ENCODE data around the gene NUP98. TPM values are rescaled to one million over a fixed set of nuclear protein-coding genes. Genes with fewer than 3 reads are reported as not detected.
"Not testable (repeated sequence)": the region's sequence is repeated elsewhere in the genome, so short reads cannot be mapped to it uniquely, and the experiment has no call there.

The NUP98 gene
- polyA plus RNA-seq, 3 donors: 19.6 to 76.2 (median 28.5) TPM

DNA sequence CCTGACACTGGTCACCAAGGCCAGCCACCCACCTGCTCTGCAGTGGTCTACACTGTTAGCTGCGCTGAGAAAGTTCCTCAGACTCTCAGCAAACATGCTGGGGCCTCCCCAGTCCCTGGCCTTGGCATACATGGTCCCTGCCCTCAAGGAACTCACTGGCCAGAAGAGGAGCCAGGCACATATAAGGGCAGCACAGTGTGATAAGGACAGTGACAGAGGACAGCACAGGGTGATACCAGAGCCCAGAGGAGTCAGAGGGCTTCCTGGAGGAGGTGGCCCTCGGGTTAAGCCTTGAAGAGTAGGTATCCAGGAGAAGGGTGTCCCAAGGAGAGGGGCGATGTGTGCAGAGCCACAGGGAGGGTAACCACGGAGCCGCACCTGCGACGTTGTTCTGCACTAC is 151.8 kb downstream of the NUP98 start:
- H3K4me3 ChIP-seq (replicated peaks in 1 of 3; ENCODE audit: low read depth in 2 of 3, low read length in 3 of 3): no peak overlapping the region
- intact Hi-C loops (cut with micrococcal nuclease): no loop called here
- H3K9me3 Mint-ChIP-seq: peaks cover 0 to 20% (median 10%) of the 10 kb centered on the region in 7 donors
- peaks cover 13% of the 10 kb centered on the region for H3K4me1 Mint-ChIP-seq
- peaks cover 10 to 14% of the 10 kb centered on the region in 2 donors for H3K4me1 ChIP-seq (ENCODE audit: control insufficient read depth in 1 of 2, insufficient read depth in 2 of 2, low read length in 2 of 2)
- H2AFZ ChIP-seq (ENCODE audit: insufficient read depth, low read depth, low read length, poor library complexity, severe bottlenecking): no peak overlapping the region
- no peak overlapping the region for H3K27ac ChIP-seq (ENCODE audit: low read depth in 1 of 2, low read length in 2 of 2)
- H3K27ac Mint-ChIP-seq: no peak overlapping the region
- TF ChIP-seq, protein P1, sequence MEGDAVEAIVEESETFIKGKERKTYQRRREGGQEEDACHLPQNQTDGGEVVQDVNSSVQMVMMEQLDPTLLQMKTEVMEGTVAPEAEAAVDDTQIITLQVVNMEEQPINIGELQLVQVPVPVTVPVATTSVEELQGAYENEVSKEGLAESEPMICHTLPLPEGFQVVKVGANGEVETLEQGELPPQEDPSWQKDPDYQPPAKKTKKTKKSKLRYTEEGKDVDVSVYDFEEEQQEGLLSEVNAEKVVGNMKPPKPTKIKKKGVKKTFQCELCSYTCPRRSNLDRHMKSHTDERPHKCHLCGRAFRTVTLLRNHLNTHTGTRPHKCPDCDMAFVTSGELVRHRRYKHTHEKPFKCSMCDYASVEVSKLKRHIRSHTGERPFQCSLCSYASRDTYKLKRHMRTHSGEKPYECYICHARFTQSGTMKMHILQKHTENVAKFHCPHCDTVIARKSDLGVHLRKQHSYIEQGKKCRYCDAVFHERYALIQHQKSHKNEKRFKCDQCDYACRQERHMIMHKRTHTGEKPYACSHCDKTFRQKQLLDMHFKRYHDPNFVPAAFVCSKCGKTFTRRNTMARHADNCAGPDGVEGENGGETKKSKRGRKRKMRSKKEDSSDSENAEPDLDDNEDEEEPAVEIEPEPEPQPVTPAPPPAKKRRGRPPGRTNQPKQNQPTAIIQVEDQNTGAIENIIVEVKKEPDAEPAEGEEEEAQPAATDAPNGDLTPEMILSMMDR (IDR thresholded peaks at IDR 0.05): no peak
- no peak for DNase-seq
- no peaks in the 10 kb centered on the region for H3K36me3 Mint-ChIP-seq
- H3K4me3 Mint-ChIP-seq: no peak overlapping the region
- peaks cover 10 to 28% of the 10 kb centered on the region in 2 donors for H3K27me3 ChIP-seq (ENCODE audit: control insufficient read depth in 2 of 2, insufficient read depth in 2 of 2, low read length in 2 of 2)
- H3K9ac ChIP-seq (ENCODE audit: insufficient read depth, low read length, poor library complexity, severe bottlenecking): no peak overlapping the region
- H3K9me3 ChIP-seq (replicated peaks in 1 of 2; ENCODE audit: control insufficient read depth in 1 of 2, insufficient read depth in 1 of 2, low read length in 2 of 2): peaks cover 6 to 10% of the 10 kb centered on the region in 2 donors
- WGBS (ENCODE audit: insufficient coverage): 91% methylated on average over 6 of the region's 7 CpGs
- no peak overlapping the region for H3K4me2 ChIP-seq (replicated peaks; ENCODE audit: extremely low read depth, low read length, poor library complexity, severe bottlenecking)
- no peaks in the 10 kb centered on the region for H4K20me1 ChIP-seq (ENCODE audit: insufficient read depth, low read length)
- peaks cover 30 to 59% (median 43%) of the 10 kb centered on the region in 3 donors for H3K27me3 Mint-ChIP-seq (ENCODE audit: low read depth in 3 of 3)
- H3K79me2 ChIP-seq (ENCODE audit: insufficient read depth, low read length): no peaks in the 10 kb centered on the region
- no peaks in the 10 kb centered on the region for H3K36me3 ChIP-seq (replicated peaks in 1 of 2; ENCODE audit: control insufficient read depth in 1 of 2, insufficient read depth in 2 of 2, low read length in 2 of 2)

DNA sequence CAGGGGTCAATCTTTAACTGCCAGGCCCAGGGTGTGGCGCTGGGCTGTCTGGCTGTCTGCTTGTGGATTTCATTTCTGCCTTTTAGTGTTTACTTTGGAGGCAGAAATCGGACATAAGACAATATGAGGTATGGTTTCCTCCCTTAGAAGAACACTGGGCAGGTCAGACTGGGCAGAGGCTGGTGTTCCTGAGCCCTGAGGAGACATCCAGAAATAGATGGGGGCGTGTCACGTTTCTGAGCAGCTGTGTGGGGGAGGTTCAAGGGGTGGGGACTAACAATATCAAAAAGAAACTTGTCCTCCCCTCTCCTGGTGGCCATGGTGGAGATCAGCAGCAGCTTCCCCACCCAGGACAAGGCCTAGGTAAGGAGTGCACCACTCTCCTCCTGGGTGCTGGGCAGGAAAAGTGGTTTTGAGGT is 152.5 kb downstream of the NUP98 start, which contains the start of gene ART1:
Gene ART1 (plus strand): TSS at position 312 of the 419 bp plus-strand sequence. CDS start 14,086 bp downstream, outside the sequence.
- Histone ChIP-seq H3K9me3 (replicated peaks in 1 of 2; ENCODE audit: control insufficient read depth in 1 of 2, insufficient read depth in 1 of 2, low read length in 2 of 2) (peaks cover 6 to 10% of the 10 kb centered on the region in 2 donors), H3K27me3 (ENCODE audit: control insufficient read depth in 2 of 2, insufficient read depth in 2 of 2, low read length in 2 of 2) (peaks cover 10 to 28% of the 10 kb centered on the region in 2 donors), H3K4me2 (replicated peaks; ENCODE audit: extremely low read depth, low read length, poor library complexity, severe bottlenecking) (no peak within 1 kb of the TSS), H4K20me1 (ENCODE audit: insufficient read depth, low read length) (no peaks in the 10 kb centered on the region), H3K4me1 (ENCODE audit: control insufficient read depth in 1 of 2, insufficient read depth in 2 of 2, low read length in 2 of 2) (peaks cover 10 to 14% of the 10 kb centered on the region in 2 donors), H3K27ac (ENCODE audit: low read depth in 1 of 2, low read length in 2 of 2) (no peak within 1 kb of the TSS), H3K9ac (ENCODE audit: insufficient read depth, low read length, poor library complexity, severe bottlenecking) (no peak within 1 kb of the TSS), H2AFZ (ENCODE audit: insufficient read depth, low read depth, low read length, poor library complexity, severe bottlenecking) (no peak within 1 kb of the TSS), H3K4me3 (replicated peaks in 1 of 3; ENCODE audit: low read depth in 2 of 3, low read length in 3 of 3) (no peak within 1 kb of the TSS), H3K36me3 (replicated peaks in 1 of 2; ENCODE audit: control insufficient read depth in 1 of 2, insufficient read depth in 2 of 2, low read length in 2 of 2) (no peaks in the 10 kb centered on the region), H3K79me2 (ENCODE audit: insufficient read depth, low read length) (no peaks in the 10 kb centered on the region)
- no peaks in the 10 kb centered on the region for H3K36me3 Mint-ChIP-seq
- peaks cover 0 to 20% (median 10%) of the 10 kb centered on the region in 7 donors for H3K9me3 Mint-ChIP-seq
- no peak within 1 kb of the TSS for H3K27ac Mint-ChIP-seq
- TF ChIP-seq, protein P1 (IDR thresholded peaks at IDR 0.05): no peak
- H3K4me1 Mint-ChIP-seq: peaks cover 17% of the 10 kb centered on the region
- peak within 1 kb of the TSS in 1 of 2 donors; percentile 67 for H3K4me3 Mint-ChIP-seq
- WGBS (ENCODE audit: insufficient coverage): 100% methylated on average over 2 of the region's 4 CpGs
- intact Hi-C loops (cut with micrococcal nuclease): no loop called here
- DNase-seq: no peak
- H3K27me3 Mint-ChIP-seq (ENCODE audit: low read depth in 3 of 3): peaks cover 30 to 60% (median 43%) of the 10 kb centered on the region in 3 donors

DNA sequence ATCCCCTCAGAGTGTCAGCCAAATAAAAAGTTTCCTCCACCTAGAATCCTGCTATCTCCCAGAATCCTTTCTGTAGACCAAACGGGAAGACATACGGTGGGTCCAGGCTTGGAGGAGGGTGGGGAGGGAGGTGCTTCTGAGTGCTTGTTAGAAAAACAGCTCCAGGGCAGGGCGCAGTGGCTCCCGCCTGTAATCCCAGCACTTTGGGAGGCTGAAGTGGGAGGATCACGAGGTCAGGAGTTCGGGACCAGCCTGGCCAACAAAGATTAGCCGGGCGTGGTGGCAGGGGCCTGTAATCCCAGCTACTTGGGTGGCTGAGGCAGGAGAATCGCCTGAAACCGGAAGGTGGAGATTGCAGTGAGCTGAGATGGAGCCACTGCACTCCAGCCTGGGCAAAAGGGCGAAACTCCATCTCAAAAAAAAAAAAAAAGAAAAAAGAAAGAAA is 154.2 kb downstream of the NUP98 start:
- peaks cover 10 to 28% of the 10 kb centered on the region in 2 donors for H3K27me3 ChIP-seq (ENCODE audit: control insufficient read depth in 2 of 2, insufficient read depth in 2 of 2, low read length in 2 of 2)
- Mint-ChIP-seq H3K4me3 (peak overlapping the region; percentile 80 to 93), H3K9me3 (peaks cover 0 to 20% (median 9%) of the 10 kb centered on the region in 7 donors), H3K4me1 (peaks cover 27% of the 10 kb centered on the region), H3K27me3 (ENCODE audit: low read depth in 3 of 3) (peaks cover 20 to 44% (median 32%) of the 10 kb centered on the region in 3 donors)
- intact Hi-C loops (cut with micrococcal nuclease); H3K27ac ChIP-seq (ENCODE audit: low read depth in 1 of 2, low read length in 2 of 2); H3K36me3 Mint-ChIP-seq; H3K79me2 ChIP-seq (ENCODE audit: insufficient read depth, low read length); DNase-seq; H3K36me3 ChIP-seq (replicated peaks in 1 of 2; ENCODE audit: control insufficient read depth in 1 of 2, insufficient read depth in 2 of 2, low read length in 2 of 2); H4K20me1 ChIP-seq (ENCODE audit: insufficient read depth, low read length); H3K27ac Mint-ChIP-seq: not testable (repeated sequence)
- H2AFZ ChIP-seq (ENCODE audit: insufficient read depth, low read depth, low read length, poor library complexity, severe bottlenecking): peak overlapping the region; percentile 90
- peak overlapping the region in 1 of 3 experiments; percentile 75 for H3K4me3 ChIP-seq (replicated peaks in 1 of 3; ENCODE audit: low read depth in 2 of 3, low read length in 3 of 3)
- peaks cover 10 to 23% of the 10 kb centered on the region in 2 donors for H3K4me1 ChIP-seq (ENCODE audit: control insufficient read depth in 1 of 2, insufficient read depth in 2 of 2, low read length in 2 of 2)
- 66% methylated on average over 5 of the region's 11 CpGs for WGBS (ENCODE audit: insufficient coverage)
- H3K9ac ChIP-seq (ENCODE audit: insufficient read depth, low read length, poor library complexity, severe bottlenecking): peak overlapping the region; percentile 70
- peak overlapping the region; percentile 88 for H3K4me2 ChIP-seq (replicated peaks; ENCODE audit: extremely low read depth, low read length, poor library complexity, severe bottlenecking)
- H3K9me3 ChIP-seq (replicated peaks in 1 of 2; ENCODE audit: control insufficient read depth in 1 of 2, insufficient read depth in 1 of 2, low read length in 2 of 2): peaks cover 6 to 10% of the 10 kb centered on the region in 2 donors

Measured in CD14-positive monocyte (primary cell).